Measurements from ENCODE around the gene CPNE6.

Gene CPNE6

DNA sequence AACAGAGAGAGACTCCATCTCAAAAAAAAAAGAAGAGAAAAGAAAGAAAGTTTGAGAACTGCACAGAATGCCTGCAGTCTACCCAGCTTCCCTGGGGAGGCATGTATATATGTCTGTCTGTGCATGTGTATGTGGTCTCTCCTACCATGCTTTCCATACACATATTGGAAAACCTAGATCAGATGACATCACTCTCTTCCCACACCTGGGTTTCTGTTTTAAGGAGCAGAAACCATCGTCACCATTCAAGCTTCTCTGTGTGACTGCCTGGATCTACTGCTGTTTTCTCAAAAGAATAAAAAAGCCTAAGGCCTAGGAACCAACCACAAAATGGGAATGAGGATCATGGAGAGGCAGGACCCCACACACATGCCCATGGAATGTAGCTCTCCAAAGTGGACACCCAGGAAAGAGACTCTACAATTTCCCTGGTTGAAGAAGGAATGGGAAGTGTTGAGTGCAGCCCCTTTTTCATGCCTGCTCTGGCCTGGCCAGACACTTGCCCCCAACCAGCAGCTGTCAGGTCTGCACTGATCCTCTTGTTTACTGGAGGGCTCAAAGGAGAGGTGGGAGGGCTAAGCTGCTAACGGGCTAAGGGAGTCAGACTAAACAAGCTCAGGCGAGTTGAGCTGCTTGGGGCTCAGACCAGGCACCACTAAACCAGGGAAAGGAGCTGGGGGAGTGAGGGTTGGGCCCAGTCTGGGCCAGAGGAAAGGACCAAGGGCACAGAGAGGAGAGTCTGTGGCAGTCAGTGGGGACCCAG lies 15.0 kb downstream of the CPNE6 start:
- Histone ChIP-seq H3K36me3 (ENCODE audit: control insufficient read depth, insufficient read depth, low read length) (no peaks in the 10 kb centered on the region), H3K27me3 (replicated peaks; ENCODE audit: control insufficient read depth, insufficient read depth, low read length) (no peaks in the 10 kb centered on the region), H3K4me3 (replicated peaks; ENCODE audit: low read depth, low read length) (no peak overlapping the region)
- DNase-seq (ENCODE audit: extremely low read depth, insufficient read length), result no peak
- TF ChIP-seq, protein P1, sequence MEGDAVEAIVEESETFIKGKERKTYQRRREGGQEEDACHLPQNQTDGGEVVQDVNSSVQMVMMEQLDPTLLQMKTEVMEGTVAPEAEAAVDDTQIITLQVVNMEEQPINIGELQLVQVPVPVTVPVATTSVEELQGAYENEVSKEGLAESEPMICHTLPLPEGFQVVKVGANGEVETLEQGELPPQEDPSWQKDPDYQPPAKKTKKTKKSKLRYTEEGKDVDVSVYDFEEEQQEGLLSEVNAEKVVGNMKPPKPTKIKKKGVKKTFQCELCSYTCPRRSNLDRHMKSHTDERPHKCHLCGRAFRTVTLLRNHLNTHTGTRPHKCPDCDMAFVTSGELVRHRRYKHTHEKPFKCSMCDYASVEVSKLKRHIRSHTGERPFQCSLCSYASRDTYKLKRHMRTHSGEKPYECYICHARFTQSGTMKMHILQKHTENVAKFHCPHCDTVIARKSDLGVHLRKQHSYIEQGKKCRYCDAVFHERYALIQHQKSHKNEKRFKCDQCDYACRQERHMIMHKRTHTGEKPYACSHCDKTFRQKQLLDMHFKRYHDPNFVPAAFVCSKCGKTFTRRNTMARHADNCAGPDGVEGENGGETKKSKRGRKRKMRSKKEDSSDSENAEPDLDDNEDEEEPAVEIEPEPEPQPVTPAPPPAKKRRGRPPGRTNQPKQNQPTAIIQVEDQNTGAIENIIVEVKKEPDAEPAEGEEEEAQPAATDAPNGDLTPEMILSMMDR (IDR thresholded peaks at IDR 0.05; ENCODE audit: insufficient read depth, low read length, poor library complexity, severe bottlenecking), result no peak

DNA sequence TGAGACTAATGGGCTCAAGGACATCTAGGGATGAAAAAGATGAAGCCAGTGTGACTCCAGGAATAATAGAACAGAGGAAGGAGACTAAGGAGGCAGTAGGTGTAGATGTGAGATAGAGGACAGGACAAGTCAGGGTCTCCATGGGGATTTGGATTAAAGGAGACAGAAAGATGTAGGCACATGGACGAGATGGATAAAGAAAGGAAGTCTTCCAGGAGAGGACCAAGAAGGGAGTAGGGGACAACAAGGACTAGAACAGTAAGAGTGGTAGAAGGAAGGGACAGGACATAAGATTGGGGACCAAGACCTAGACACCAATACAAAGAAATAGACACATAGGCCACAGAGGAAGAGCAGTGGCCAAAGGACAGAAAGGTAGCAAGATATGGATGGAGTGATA lies 15.6 kb downstream of the CPNE6 start:
- TF ChIP-seq, protein P1 (IDR thresholded peaks at IDR 0.05; ENCODE audit: insufficient read depth, low read length, poor library complexity, severe bottlenecking), result no peak
- Histone ChIP-seq H3K36me3 (ENCODE audit: control insufficient read depth, insufficient read depth, low read length) (no peaks in the 10 kb centered on the region), H3K4me3 (replicated peaks; ENCODE audit: low read depth, low read length) (no peak overlapping the region), H3K27me3 (replicated peaks; ENCODE audit: control insufficient read depth, insufficient read depth, low read length) (no peaks in the 10 kb centered on the region)
- no peak for DNase-seq (ENCODE audit: extremely low read depth, insufficient read length)

DNA sequence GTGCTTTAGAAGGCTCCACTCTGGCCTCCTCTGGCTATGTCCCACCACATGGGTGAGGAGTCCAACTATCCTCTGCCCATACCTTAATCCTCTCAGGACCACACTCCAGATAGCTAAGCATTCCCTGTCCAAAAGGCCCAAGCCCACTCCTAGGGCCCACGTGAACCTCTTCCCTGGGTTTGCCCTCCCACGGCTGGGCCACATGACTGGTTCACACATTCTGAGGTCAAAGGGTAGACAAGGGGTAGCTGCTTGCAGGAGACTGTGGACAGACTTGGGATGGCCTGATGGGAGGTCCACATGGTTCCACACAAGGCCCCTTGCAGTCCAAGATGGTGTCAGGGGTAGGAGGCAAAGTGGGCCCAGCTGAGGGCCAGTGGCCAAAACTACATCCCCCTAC lies 16.7 kb downstream of the CPNE6 start:
- Histone ChIP-seq H3K27me3 (replicated peaks; ENCODE audit: control insufficient read depth, insufficient read depth, low read length) (no peaks in the 10 kb centered on the region), H3K36me3 (ENCODE audit: control insufficient read depth, insufficient read depth, low read length) (no peaks in the 10 kb centered on the region), H3K4me3 (replicated peaks; ENCODE audit: low read depth, low read length) (no peak overlapping the region)
- DNase-seq (ENCODE audit: extremely low read depth, insufficient read length), result no peak
- TF ChIP-seq, protein P1 (IDR thresholded peaks at IDR 0.05; ENCODE audit: insufficient read depth, low read length, poor library complexity, severe bottlenecking), result no peak

DNA sequence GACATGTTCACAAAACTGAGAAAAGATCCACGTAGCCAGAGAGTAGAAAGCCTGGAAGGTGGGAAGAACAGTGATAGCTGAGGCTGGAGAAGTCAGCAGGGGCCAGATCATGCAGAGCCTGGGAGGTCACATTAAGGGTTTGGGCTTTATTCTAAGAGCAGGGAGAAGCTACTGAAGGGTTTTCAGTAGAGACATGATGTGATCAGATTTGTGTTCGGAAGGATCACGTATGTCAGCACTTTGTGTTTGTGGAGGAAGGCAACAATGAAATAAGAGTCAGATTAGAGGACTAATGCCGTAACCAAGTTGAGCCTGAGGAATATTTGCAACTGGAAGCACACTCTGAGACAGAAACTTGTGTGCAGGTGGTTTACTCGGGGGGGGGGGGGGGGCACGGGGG lies 18.5 kb downstream of the CPNE6 start:
- no peak for DNase-seq (ENCODE audit: extremely low read depth, insufficient read length)
- H3K36me3 ChIP-seq (ENCODE audit: control insufficient read depth, insufficient read depth, low read length), result no peaks in the 10 kb centered on the region
- H3K27me3 ChIP-seq (replicated peaks; ENCODE audit: control insufficient read depth, insufficient read depth, low read length), result no peaks in the 10 kb centered on the region
- H3K4me3 ChIP-seq (replicated peaks; ENCODE audit: low read depth, low read length), result no peak overlapping the region
- TF ChIP-seq, protein P1 (IDR thresholded peaks at IDR 0.05; ENCODE audit: insufficient read depth, low read length, poor library complexity, severe bottlenecking), result no peak

DNA sequence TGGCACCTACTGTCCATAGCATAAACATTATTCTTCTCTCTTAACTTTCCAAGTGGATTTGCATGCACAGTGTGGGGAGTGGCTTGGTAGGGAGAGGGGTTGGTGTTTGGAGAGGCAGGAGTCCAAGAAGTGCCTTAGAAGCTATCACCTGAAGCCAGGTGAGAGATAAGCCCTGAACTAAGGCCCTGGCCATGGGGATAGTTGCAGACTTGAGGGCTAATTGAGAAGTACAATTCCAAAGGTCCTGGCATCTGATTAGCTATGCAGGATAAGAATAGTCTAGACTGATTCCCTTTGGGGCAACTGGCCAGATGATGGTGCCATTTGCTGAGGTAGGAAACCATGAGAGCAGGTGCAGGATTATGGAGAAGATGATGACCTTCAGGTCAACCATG lies 20.7 kb downstream of the CPNE6 start:
- Histone ChIP-seq H3K36me3 (ENCODE audit: control insufficient read depth, insufficient read depth, low read length) (peaks cover 4% of the 10 kb centered on the region), H3K4me3 (replicated peaks; ENCODE audit: low read depth, low read length) (no peak overlapping the region), H3K27me3 (replicated peaks; ENCODE audit: control insufficient read depth, insufficient read depth, low read length) (no peaks in the 10 kb centered on the region)
- no peak for DNase-seq (ENCODE audit: extremely low read depth, insufficient read length)
- TF ChIP-seq, protein P1 (IDR thresholded peaks at IDR 0.05; ENCODE audit: insufficient read depth, low read length, poor library complexity, severe bottlenecking), result no peak
